Epithelial cell of esophagus (primary cell): ENCODE data around the gene UPK3A.
"Not testable (repeated sequence)": the region's sequence is repeated elsewhere in the genome, so short reads cannot be mapped to it uniquely, and the experiment has no call there.

ENCODE experiments used
- DNase-seq: peaks from one replicate; pipeline ENCODE4 v3.0.0; 2010; ENCODE audit warnings: low read depth
- H3K4me3 ChIP-seq: 2 replicates; pipeline ENCODE4 v1.5.1; 2011; ENCODE audit warnings: mild to moderate bottlenecking, low read length, control low read depth
- TF ChIP-seq, protein P1 (sequence below): IDR thresholded peaks from 2 replicates; pipeline ENCODE4 v1.5.1; 2011; ENCODE audit warnings: low read depth, mild to moderate bottlenecking, low read length, control low read depth, inconsistent platforms; ENCODE audit not compliant: insufficient read depth; ENCODE audit errors: missing control alignments

UPK3A gene

GRCh38 chr22:45259754-45260394 is 24.9 kb upstream of the UPK3A start:
- H3K4me3 ChIP-seq = no peak overlapping the region
- no peak for DNase-seq
- TF ChIP-seq, protein P1, sequence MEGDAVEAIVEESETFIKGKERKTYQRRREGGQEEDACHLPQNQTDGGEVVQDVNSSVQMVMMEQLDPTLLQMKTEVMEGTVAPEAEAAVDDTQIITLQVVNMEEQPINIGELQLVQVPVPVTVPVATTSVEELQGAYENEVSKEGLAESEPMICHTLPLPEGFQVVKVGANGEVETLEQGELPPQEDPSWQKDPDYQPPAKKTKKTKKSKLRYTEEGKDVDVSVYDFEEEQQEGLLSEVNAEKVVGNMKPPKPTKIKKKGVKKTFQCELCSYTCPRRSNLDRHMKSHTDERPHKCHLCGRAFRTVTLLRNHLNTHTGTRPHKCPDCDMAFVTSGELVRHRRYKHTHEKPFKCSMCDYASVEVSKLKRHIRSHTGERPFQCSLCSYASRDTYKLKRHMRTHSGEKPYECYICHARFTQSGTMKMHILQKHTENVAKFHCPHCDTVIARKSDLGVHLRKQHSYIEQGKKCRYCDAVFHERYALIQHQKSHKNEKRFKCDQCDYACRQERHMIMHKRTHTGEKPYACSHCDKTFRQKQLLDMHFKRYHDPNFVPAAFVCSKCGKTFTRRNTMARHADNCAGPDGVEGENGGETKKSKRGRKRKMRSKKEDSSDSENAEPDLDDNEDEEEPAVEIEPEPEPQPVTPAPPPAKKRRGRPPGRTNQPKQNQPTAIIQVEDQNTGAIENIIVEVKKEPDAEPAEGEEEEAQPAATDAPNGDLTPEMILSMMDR = no peak

- H3K4me3 ChIP-seq, DNase-seq: not testable (repeated sequence)
Measured at GRCh38 chr22:45260395-45260759, 24.4 kb upstream of the UPK3A start.

GRCh38 chr22:45261407-45262088 is 23.2 kb upstream of the UPK3A start:
- TF ChIP-seq, protein P1 = no peak
- no peak overlapping the region for H3K4me3 ChIP-seq
- no peak for DNase-seq

DNA sequence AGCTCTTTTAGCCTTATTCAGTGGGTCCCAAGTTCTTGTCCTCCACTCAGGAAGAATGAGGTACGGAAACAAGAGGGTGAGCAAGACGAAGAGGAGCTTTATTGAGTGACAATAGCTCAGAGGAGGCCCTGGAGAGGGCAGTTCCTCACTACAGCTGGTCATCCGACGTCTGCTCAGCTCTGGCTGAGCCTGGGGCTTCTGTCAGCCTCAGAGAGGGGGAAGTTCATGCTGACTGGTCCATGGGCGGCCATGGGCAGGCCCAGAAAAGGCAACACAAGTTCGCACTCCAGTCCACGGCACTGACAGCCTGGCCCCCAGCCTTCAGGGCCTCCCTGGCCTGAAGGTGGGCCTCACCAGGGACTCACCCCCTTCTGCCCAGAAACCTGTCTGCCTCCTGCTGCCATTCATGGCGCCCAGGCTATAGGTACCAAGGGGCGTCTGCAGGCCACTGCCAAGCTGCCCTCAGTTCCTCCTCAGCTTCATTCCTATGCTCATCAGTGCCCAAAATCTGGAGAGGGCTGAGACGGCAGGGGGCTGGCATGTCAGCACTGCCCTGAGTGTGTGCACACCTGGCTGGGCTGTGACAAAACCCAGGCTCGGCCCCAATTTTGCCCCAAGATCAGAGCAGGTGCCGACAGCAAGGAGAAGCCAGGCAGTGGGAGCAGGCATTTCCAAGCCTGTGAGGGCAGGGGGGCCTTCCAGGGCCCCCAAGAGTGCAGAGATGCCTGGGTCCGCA is 22.4 kb upstream of the UPK3A start:
- TF ChIP-seq, protein P1 = no peak
- no peak overlapping the region for H3K4me3 ChIP-seq
- no peak for DNase-seq

DNA sequence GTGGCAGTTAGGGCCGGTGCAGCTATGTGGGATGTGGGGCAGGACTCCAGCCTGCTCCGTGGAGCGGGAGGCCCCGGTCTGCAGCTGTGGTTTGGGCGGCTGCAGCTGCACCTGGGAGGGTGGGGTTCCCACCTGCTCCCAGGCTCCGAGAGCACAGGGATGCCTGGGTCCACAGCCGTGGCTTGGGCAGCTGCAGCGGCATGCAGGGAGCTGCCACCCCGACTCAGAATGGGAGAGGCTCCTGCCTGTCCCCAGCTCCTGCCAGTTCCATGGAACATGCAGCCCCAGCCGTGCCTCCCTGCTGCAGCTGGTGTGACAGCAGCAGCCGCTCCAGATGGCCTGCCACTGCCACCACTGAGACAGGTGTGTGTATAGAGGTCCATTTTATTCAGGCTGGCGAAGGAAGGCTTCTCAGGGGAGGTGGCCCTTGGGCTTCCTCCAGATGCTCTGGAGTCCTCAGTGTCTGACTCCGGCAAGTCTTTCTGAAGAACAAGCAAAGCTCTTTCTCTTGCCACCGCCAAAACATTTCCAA is 21.8 kb upstream of the UPK3A start:
- H3K4me3 ChIP-seq = no peak overlapping the region
- TF ChIP-seq, protein P1 = no peak
- no peak for DNase-seq

DNA sequence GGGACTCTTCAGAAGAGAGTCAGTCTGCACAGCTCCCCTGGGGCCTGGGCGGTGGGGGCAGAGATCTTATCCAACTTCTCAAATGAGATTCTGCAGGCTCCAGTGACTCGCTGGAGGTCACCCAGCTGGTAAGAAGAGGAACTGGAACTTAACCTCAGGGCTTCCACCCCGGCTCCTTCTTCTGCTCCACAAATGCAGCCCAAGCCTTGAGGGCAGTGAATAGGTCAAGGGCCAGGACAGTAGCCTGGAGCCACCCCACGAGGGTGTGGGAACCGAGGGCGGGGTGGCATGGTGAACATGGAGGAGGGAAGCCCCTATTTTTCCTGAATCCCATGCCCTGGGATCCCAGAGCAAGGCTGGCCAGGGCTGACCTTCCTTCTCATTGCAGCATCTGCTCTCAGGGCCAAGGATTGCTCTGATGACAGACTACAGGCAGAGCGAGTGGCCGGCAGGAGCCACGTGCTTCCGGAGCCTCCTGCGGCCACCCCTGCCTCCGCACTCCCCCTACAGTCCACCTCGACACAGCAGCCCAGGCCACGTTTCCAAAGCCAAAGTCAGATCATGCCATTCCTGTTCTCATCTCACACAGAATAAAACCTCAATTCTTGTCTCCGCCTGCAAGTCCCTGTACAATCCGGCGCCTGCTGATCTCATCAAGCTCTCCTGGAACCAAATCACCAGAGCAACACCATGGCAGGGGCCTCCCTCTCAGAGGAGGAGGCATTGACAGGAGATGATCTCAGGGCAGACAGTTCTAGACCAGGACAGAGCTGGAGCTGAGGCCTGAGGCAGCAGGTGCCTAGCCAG is 21.1 kb upstream of the UPK3A start:
- peak; percentile 86 for DNase-seq
- H3K4me3 ChIP-seq = no peak overlapping the region
- TF ChIP-seq, protein P1 = peak; percentile 52
